GM10266 (cell line): ENCODE data around the gene CYP27C1.
"Not testable (repeated sequence)": the region's sequence is repeated elsewhere in the genome, so short reads cannot be mapped to it uniquely, and the experiment has no call there.

Source experiments
- DNase-seq: peaks from one replicate; pipeline ENCODE4 v3.0.0; 2012; ENCODE audit errors: extremely low spot score
- TF ChIP-seq, protein P1 (sequence below): IDR thresholded peaks from 2 replicates; pipeline ENCODE4 v1.5.1; 2012; ENCODE audit warnings: mild to moderate bottlenecking, low read depth; ENCODE audit not compliant: control insufficient read depth, insufficient read depth; ENCODE audit errors: missing control alignments

The CYP27C1 gene

DNA sequence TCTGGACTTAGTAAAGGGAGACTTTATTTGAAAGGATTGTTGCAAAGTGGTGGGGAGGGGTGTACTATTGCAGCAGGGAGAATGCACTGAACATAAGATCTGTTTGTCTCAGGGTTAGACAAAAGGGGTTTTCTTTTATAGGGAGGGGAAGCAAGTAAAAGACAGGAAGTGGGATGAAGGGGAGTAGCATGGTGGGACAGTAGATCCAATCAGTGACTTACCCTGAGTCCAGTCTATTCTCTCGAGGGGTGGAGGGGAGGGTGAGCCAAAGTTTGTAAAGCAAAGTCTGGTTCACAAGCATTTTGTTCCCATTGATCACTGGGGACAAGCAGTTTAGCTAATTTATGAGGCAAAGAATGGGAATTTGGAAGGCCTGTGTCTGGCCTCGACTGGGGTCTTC is 35.0 kb upstream of the CYP27C1 start:
- TF ChIP-seq, protein P1, sequence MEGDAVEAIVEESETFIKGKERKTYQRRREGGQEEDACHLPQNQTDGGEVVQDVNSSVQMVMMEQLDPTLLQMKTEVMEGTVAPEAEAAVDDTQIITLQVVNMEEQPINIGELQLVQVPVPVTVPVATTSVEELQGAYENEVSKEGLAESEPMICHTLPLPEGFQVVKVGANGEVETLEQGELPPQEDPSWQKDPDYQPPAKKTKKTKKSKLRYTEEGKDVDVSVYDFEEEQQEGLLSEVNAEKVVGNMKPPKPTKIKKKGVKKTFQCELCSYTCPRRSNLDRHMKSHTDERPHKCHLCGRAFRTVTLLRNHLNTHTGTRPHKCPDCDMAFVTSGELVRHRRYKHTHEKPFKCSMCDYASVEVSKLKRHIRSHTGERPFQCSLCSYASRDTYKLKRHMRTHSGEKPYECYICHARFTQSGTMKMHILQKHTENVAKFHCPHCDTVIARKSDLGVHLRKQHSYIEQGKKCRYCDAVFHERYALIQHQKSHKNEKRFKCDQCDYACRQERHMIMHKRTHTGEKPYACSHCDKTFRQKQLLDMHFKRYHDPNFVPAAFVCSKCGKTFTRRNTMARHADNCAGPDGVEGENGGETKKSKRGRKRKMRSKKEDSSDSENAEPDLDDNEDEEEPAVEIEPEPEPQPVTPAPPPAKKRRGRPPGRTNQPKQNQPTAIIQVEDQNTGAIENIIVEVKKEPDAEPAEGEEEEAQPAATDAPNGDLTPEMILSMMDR: no peak
- no peak for DNase-seq

DNA sequence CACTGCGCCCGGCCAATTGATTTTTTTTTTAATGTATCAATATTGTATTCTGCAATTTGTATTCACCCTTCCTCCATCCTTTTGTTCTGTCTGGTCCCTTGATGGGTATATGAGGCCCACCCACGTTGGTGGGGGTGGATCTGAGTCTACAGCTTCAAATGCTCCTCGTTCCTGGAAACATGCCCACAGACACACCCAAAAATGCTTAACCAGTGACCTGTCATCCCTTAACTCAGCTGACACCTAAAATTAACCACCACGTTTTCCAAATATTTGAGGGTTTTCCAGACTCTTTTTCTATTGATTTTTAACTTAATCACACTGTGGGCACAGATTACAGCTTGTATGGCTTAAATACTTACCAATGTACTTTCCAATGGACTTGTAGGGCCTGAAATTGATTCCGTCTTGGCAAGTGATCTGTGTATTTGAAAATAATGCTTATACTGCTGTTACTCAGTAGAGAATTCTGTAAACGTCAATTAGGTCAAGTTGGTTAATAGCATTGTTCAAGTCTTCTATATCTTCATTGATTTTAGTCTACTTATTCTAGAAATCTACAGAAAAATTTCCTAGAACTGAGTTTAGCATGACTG is 34.4 kb upstream of the CYP27C1 start:
- no peak for DNase-seq
- TF ChIP-seq, protein P1: no peak

DNA sequence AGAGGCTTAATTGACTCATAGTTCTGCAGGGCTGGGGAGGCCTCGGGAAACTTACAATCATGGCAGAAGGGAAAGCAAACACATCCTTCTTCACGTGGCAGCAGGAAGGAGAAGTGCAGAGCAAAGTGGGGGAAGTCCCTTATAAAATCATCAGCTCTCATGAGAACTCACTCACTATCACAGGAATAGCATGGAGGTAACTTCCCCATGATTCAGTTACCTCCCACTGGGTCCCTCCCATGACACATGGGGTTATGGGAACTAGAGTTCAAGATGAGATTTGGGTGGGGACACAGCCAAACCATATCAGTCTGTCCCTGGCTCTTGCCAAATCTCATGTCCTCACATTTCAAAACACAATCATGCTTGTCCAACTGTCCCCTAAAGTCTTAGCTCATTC is 21.1 kb upstream of the CYP27C1 start:
- DNase-seq: not testable (repeated sequence)

DNA sequence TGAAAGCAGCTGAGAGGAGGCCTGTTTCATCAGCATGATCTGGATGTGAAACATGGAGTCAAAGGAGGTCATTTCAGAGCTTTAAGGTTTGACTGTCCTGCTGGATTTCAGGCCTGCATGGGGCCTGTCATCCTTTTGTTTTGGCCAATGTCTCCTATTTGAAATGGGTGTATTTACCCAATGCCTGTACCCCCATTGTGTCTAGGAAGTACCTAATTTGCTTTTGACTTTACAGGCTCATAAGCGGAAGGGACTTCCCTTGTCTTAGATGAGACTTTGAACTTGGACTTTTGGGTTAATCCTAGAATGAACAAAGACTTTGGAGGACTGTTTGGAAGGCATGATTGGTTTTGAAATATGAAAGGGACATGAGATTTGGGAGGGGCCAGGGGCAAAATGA is 19.3 kb upstream of the CYP27C1 start:
- DNase-seq: no peak
- TF ChIP-seq, protein P1: no peak

DNA sequence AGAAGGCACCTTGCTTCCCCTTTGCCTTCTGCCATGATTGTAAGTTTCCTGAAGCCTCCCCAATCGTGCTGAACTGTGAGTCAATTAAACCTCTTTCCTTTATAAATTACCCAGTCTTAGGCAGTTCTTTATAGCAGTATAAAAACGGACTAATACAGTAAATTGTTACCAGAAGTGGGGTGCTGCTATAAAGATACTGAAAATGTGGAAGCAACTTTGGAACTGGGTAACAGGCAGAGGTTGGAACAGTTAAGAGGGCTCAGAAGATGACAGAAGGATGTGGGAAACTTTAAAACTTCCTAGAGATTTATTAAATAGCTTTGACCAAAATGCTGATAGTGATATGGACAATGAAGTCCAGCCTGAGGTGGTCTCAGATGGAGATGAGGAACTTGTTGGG is 17.7 kb upstream of the CYP27C1 start:
- not testable (repeated sequence) for DNase-seq

DNA sequence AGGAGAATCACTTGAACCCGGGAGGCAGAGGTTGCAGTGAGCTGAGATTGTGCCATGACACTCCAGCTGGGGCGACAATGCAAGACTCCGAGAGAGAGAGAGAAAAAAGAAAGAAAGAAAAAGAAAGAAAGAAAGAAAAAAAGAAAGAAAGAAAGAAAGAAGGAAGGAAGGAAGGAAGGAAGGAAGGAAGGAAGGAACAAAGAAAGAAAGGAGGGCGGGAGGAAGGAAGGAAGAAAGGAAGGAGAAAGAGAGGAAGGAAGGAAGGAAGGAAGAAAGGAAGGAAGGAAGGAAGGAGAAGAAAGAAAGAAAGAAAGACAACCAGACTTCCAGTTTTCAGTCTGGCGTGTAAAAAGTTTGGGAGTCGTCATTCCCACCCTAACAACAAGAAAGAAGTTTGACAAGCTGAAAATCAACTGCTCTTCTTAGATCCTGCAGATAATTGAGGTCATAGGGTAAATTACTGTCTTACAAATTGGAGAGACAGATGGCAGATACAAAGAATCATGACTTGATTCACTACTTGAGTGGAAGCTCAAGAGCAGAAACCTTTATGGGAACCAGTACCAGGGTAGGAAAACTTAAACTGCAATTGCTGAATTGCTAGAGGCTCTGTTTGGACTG is 15.1 kb upstream of the CYP27C1 start:
- no peak for DNase-seq
- TF ChIP-seq, protein P1: no peak

DNA sequence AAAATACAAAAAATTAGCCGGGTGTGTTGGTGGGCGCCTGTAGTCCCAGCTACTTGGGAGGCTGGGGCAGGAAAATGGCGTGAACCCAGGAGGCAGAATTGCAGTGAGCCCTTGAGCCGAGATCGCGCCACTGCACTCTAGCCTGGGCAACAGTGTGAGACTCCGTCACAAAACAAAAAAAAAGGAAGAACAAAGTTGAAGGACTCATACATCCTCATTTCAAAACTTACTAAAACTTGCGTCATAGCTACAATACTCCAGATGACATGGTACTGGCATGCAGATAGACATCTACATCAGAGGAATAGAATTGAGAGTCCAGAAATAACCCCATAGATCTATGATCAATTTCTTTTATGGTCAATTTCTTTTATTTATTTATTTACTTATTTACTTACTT is 13.6 kb upstream of the CYP27C1 start:
- DNase-seq: no peak
- TF ChIP-seq, protein P1: no peak

DNA sequence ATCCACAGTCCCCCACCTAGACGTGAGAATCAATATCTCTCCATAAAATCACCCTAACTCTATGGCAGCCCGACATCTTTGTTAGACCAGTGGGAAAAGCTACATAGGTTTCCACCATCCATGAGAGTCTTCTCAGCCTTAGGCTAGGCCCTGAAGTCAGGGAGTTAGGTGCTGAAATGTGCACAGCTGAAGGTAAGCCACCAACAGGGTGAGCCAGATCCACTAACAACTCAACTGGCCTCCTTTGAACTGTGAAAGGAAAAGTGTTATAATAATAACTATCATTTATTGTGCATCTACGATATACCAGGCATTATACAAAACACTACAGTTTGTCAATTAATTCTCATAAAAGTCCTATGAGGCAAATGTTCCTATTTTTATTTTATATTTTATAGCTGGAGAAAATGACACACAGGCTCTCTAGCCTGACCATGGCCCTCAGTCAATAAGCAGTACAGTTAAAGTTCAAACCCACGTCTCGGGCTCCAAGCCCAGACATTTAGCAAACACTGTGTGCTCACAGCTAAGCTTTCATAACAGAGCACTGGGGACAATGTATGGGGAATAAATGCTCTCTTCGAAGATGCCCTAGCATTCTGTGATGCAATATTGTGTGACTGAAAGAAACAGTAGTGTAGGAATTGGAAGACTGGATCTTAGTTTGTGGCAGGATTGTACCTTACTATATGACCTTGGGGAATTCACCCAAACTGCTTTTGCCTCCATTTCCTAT is 11.2 kb upstream of the CYP27C1 start:
- TF ChIP-seq, protein P1: no peak
- no peak for DNase-seq
